ENCODE measurements around the gene EYA2. TPM values are rescaled to one million over a fixed set of nuclear protein-coding genes. Genes with fewer than 3 reads are reported as not detected.

Gene EYA2
- total RNA-seq, 1 donor from 2014 or later, result 8.1 TPM

GRCh38 chr20:47063808-47064207, 169.2 kb downstream of the EYA2 start:
- no peak overlapping the region for H3K4me3 ChIP-seq
- H3K4me1 ChIP-seq, result no peaks in the 10 kb centered on the region
- TF ChIP-seq POLR2A (IDR thresholded peaks at IDR 0.05) (no peak), POLR2AphosphoS5 (IDR thresholded peaks at IDR 0.05; ENCODE audit: insufficient read depth in 1 of 2, low read depth in 1 of 2) (no peak), CTCF (IDR thresholded peaks at IDR 0.05) (no peak)
- H3K9me3 ChIP-seq, result peaks cover 8% of the 10 kb centered on the region
- intact Hi-C loops (cut with DNase I), result no loop called here
- no peaks in the 10 kb centered on the region for H3K27me3 ChIP-seq
- H3K36me3 ChIP-seq, result no peaks in the 10 kb centered on the region
- DNase-seq (ENCODE audit: extremely low spot score in 2 of 2), result no peak
- no peak overlapping the region for H3K27ac ChIP-seq

GRCh38 chr20:47066484-47067270, 172.0 kb downstream of the EYA2 start:
- Histone ChIP-seq H3K4me3 (no peak overlapping the region), H3K27ac (no peak overlapping the region), H3K36me3 (no peaks in the 10 kb centered on the region), H3K27me3 (no peaks in the 10 kb centered on the region), H3K9me3 (peaks cover 8% of the 10 kb centered on the region), H3K4me1 (no peaks in the 10 kb centered on the region)
- intact Hi-C loops (cut with DNase I), result no loop called here
- peak in 1 of 2 donors; percentile 70 for DNase-seq (ENCODE audit: extremely low spot score in 2 of 2)
- TF ChIP-seq CTCF (IDR thresholded peaks at IDR 0.05), result no peak
- TF ChIP-seq POLR2AphosphoS5 (IDR thresholded peaks at IDR 0.05; ENCODE audit: insufficient read depth in 1 of 2, low read depth in 1 of 2), result no peak
- TF ChIP-seq POLR2A (IDR thresholded peaks at IDR 0.05), result no peak

GRCh38 chr20:47067776-47068175, 173.1 kb downstream of the EYA2 start:
- Histone ChIP-seq H3K9me3 (peaks cover 8% of the 10 kb centered on the region), H3K27me3 (no peaks in the 10 kb centered on the region), H3K36me3 (no peaks in the 10 kb centered on the region), H3K27ac (no peak overlapping the region), H3K4me3 (no peak overlapping the region), H3K4me1 (no peaks in the 10 kb centered on the region)
- intact Hi-C loops (cut with DNase I), result no loop called here
- no peak for DNase-seq (ENCODE audit: extremely low spot score in 2 of 2)
- TF ChIP-seq POLR2AphosphoS5 (IDR thresholded peaks at IDR 0.05; ENCODE audit: insufficient read depth in 1 of 2, low read depth in 1 of 2) (no peak), CTCF (IDR thresholded peaks at IDR 0.05) (no peak), POLR2A (IDR thresholded peaks at IDR 0.05) (no peak)

- Histone ChIP-seq H3K9me3 (peaks cover 8% of the 10 kb centered on the region), H3K27me3 (no peaks in the 10 kb centered on the region), H3K4me3 (no peak overlapping the region), H3K4me1 (no peaks in the 10 kb centered on the region), H3K27ac (no peak overlapping the region), H3K36me3 (peaks cover 0 to 14% of the 10 kb centered on the region in 2 donors)
- intact Hi-C loops (cut with DNase I), result no loop called here
- TF ChIP-seq POLR2AphosphoS5 (IDR thresholded peaks at IDR 0.05; ENCODE audit: insufficient read depth in 1 of 2, low read depth in 1 of 2), result no peak
- TF ChIP-seq POLR2A (IDR thresholded peaks at IDR 0.05), result no peak
- TF ChIP-seq CTCF (IDR thresholded peaks at IDR 0.05), result no peak
- DNase-seq (ENCODE audit: extremely low spot score in 2 of 2), result no peak
Measured at GRCh38 chr20:47070176-47070575, 175.5 kb downstream of the EYA2 start.

GRCh38 chr20:47071646-47072185, 177.1 kb downstream of the EYA2 start:
- TF ChIP-seq POLR2A (IDR thresholded peaks at IDR 0.05), result no peak
- TF ChIP-seq CTCF (IDR thresholded peaks at IDR 0.05), result no peak
- TF ChIP-seq POLR2AphosphoS5 (IDR thresholded peaks at IDR 0.05; ENCODE audit: insufficient read depth in 1 of 2, low read depth in 1 of 2), result no peak
- peak; percentile 64 for DNase-seq (ENCODE audit: extremely low spot score in 2 of 2)
- Histone ChIP-seq H3K36me3 (peaks cover 0 to 20% of the 10 kb centered on the region in 2 donors), H3K27me3 (no peaks in the 10 kb centered on the region), H3K4me3 (no peak overlapping the region), H3K9me3 (peaks cover 8% of the 10 kb centered on the region), H3K27ac (no peak overlapping the region), H3K4me1 (no peaks in the 10 kb centered on the region)
- intact Hi-C loops (cut with DNase I), result no loop called here
